Peyer's patch (tissue), 4 donors: Measurements from ENCODE around the gene PSD4.

Experiments used
- POLR2A ChIP-seq, 2 donors: fragments of 450-650 bp; IDR thresholded peaks; one replicate each; pipeline ENCODE4 v1.5.1; 2017; ENCODE audit warnings: antibody characterized with exemption in 2 of 2, mild to moderate bottlenecking in 2 of 2, moderate library complexity in 2 of 2
- TF ChIP-seq, protein P1 (sequence below), 6 experiments: fragments of 450-650 bp in 4 of 6; fragments of 200-600 bp in 2 of 6; sonication (generic) in 1 of 6; IDR thresholded peaks; one replicate each; pipeline ENCODE4 v1.5.1; 2017 to 2019; ENCODE audit warnings: antibody characterized with exemption in 6 of 6, mild to moderate bottlenecking in 3 of 6, moderate library complexity in 1 of 6

DNA sequence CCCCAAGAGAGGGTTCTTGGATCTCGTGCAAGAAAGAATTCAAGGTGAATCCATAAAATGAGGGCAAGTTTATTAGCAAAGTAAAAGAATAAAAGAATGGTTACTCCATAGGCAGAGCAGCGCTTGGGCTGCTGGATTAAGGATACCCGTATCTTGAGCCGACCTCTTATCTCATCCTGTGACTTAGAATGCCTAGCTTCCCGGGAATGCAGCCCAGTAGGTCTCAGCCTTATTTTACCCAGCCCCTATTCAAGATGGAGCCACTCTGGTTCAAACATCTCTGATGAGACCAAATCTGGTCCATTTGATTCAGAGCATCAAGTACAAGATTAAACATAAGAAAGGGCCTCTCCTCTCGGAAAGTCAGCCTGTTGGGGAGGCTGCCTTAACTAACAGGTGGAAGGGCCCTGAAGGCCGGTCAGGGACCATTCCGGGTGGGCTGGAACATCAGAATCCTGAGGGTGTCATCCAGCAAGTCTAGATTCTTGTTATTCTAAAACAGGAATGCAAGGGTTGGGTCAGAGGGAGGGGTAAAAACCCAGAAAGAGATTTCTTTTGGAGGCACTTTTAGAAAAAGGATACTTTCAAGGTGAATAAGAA is 5.8 kb downstream of the PSD4 start:
- TF ChIP-seq, protein P1, sequence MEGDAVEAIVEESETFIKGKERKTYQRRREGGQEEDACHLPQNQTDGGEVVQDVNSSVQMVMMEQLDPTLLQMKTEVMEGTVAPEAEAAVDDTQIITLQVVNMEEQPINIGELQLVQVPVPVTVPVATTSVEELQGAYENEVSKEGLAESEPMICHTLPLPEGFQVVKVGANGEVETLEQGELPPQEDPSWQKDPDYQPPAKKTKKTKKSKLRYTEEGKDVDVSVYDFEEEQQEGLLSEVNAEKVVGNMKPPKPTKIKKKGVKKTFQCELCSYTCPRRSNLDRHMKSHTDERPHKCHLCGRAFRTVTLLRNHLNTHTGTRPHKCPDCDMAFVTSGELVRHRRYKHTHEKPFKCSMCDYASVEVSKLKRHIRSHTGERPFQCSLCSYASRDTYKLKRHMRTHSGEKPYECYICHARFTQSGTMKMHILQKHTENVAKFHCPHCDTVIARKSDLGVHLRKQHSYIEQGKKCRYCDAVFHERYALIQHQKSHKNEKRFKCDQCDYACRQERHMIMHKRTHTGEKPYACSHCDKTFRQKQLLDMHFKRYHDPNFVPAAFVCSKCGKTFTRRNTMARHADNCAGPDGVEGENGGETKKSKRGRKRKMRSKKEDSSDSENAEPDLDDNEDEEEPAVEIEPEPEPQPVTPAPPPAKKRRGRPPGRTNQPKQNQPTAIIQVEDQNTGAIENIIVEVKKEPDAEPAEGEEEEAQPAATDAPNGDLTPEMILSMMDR (IDR thresholded peaks at IDR 0.05), result no peak
- no peak for TF ChIP-seq POLR2A (IDR thresholded peaks at IDR 0.05)
